Mesothelial cell of epicardium (in vitro differentiated cells): ENCODE measurements around the gene NTSR1. TPM values are rescaled to one million over a fixed set of nuclear protein-coding genes. Genes with fewer than 3 reads are reported as not detected.

Source experiments
- DNase-seq, 2 experiments: peaks; one replicate each; pipeline ENCODE4 v3.0.0; 2021; ENCODE audit warnings: low spot score in 2 of 2; ENCODE audit not compliant: unreplicated experiment in 2 of 2
- H3K27ac Mint-ChIP-seq: 2 replicates; pipeline ENCODE4 v1.8.0; 2021; ENCODE audit warnings: mixed read lengths
- H3K27me3 Mint-ChIP-seq: 2 replicates; pipeline ENCODE4 v1.8.0; 2021; ENCODE audit warnings: low read depth, mixed read lengths
- H3K36me3 Mint-ChIP-seq: 2 replicates; pipeline ENCODE4 v1.8.0; 2021; ENCODE audit warnings: mixed read lengths
- H3K4me1 Mint-ChIP-seq: 2 replicates; pipeline ENCODE4 v1.8.0; 2021; ENCODE audit warnings: mixed read lengths
- H3K4me3 Mint-ChIP-seq: 2 replicates; pipeline ENCODE4 v1.8.0; 2021; ENCODE audit warnings: mild to moderate bottlenecking, moderate library complexity, mixed read lengths
- H3K9me3 Mint-ChIP-seq: 2 replicates; pipeline ENCODE4 v1.8.0; 2021; ENCODE audit warnings: mixed read lengths
- total RNA-seq: library from RNA; stranded (reverse); gene quantifications from 3 replicates; pipeline ENCODE4 v1.2.1, GENCODE V29; 2021
- TF ChIP-seq, protein P1 (sequence below): fragments of 200-600 bp; sonication (generic); IDR thresholded peaks from one replicate; pipeline ENCODE4 v1.5.0; 2021; ENCODE audit warnings: antibody characterized with exemption; ENCODE audit not compliant: unreplicated experiment

Gene NTSR1
- 0.36 to 0.71 TPM (median 0.54 TPM) in 3 replicates for total RNA-seq

DNA sequence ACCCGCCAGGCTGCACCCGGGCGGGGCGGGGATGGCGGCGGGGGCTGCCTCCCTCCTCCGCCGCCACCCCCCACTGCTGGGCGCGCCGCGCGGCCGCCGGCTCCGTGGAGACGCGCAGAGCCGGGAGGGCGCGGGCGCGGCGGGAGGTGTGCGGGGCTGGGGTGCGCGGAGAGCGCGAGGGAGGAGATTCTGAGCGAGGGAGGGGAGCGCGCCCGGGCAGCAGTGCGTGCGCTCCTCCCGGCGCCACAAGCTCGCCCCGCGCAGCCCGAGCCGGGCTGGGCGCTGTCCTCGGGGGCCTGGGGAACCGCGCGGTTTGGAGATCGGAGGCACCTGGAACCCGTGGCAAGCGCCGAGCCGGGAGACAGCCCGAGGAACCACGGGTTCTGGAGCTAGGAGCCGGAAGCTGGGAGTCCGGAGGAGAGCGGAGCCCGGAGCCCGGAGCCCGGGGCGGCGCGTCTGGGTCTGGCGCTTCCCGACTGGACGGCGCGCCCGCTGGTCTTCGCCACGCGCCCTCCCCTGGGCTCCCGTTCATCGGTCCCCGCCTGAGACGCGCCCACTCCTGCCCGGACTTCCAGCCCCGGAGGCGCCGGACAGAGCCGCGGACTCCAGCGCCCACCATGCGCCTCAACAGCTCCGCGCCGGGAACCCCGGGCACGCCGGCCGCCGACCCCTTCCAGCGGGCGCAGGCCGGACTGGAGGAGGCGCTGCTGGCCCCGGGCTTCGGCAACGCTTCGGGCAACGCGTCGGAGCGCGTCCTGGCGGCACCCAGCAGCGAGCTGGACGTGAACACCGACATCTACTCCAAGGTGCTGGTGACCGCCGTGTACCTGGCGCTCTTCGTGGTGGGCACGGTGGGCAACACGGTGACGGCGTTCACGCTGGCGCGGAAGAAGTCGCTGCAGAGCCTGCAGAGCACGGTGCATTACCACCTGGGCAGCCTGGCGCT lies at the start of gene NTSR1:
NTSR1 (plus strand) TSS at position 246 of the 946 bp plus-strand sequence; CDS start at position 618, 372 bp downstream.
- H3K27ac Mint-ChIP-seq = no peak within 1 kb of the TSS
- DNase-seq = no peak
- H3K4me1 Mint-ChIP-seq = peaks cover 14% of the 10 kb centered on the region
- H3K36me3 Mint-ChIP-seq = no peaks in the 10 kb centered on the region
- peak within 1 kb of the TSS; percentile 57 for H3K4me3 Mint-ChIP-seq
- TF ChIP-seq, protein P1, sequence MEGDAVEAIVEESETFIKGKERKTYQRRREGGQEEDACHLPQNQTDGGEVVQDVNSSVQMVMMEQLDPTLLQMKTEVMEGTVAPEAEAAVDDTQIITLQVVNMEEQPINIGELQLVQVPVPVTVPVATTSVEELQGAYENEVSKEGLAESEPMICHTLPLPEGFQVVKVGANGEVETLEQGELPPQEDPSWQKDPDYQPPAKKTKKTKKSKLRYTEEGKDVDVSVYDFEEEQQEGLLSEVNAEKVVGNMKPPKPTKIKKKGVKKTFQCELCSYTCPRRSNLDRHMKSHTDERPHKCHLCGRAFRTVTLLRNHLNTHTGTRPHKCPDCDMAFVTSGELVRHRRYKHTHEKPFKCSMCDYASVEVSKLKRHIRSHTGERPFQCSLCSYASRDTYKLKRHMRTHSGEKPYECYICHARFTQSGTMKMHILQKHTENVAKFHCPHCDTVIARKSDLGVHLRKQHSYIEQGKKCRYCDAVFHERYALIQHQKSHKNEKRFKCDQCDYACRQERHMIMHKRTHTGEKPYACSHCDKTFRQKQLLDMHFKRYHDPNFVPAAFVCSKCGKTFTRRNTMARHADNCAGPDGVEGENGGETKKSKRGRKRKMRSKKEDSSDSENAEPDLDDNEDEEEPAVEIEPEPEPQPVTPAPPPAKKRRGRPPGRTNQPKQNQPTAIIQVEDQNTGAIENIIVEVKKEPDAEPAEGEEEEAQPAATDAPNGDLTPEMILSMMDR = no peak
- H3K9me3 Mint-ChIP-seq = no peaks in the 10 kb centered on the region
- H3K27me3 Mint-ChIP-seq = peaks cover 76% of the 10 kb centered on the region

DNA sequence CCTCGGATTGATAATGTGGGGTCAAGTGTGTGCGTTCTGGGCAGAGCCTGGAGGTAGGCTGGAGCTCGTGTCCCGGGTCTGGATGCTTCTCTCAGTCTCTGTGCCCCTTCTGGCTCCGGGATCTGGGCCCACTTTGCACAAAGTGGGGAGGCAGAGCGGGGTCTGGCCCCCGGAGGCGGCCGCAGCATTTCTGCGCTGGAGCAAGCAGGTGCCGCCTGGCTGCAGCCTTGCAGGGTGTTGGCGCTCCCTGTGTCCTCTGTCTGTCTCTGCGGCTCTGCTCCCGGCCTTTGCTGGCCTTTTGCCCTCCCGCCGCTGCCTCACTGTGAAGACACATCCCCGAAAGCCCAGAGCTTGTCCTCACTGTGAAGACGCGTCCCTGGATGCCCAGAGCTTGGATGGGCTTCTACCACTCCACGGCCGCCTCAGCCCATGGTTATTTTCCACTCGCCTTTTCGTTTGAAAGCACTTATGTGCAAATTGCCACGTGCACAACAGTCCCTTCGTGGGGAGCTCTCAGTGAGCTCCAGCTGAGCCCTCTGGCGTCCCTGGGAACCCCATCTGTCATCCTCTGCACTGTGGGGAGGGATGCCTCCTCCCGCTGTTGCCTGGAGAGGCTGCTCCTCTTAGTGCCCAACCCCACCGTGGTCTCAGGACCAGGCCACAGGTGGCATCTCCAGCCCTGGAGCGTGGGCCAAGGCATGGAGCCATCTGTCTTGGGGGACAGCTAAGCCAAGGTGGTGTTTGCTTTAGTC lies 49.0 kb upstream of the NTSR1 start:
- H3K27ac Mint-ChIP-seq = no peak overlapping the region
- no peaks in the 10 kb centered on the region for H3K36me3 Mint-ChIP-seq
- no peak overlapping the region for H3K4me3 Mint-ChIP-seq
- DNase-seq = no peak
- H3K4me1 Mint-ChIP-seq = peaks cover 8% of the 10 kb centered on the region
- H3K9me3 Mint-ChIP-seq = no peaks in the 10 kb centered on the region
- TF ChIP-seq, protein P1 = no peak
- H3K27me3 Mint-ChIP-seq = no peaks in the 10 kb centered on the region

DNA sequence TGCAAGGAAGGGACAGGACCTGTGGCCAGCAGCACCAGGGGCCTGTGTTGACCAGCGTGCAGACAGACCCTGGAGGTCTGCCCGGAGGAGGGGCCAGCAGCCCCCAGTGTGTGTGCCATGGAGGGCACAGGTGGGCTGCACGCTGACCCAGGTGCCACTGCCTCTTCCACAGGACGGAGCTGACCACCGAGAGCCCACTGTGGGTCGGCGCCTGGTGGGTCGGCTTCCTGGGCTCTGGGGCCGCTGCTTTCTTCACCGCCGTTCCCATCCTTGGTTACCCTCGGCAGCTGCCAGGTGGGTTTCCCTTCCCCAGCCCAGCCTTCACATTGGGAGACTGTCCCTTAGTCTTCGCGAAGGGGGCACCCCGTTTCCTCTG lies 48.4 kb upstream of the NTSR1 start:
- H3K27me3 Mint-ChIP-seq = no peaks in the 10 kb centered on the region

DNA sequence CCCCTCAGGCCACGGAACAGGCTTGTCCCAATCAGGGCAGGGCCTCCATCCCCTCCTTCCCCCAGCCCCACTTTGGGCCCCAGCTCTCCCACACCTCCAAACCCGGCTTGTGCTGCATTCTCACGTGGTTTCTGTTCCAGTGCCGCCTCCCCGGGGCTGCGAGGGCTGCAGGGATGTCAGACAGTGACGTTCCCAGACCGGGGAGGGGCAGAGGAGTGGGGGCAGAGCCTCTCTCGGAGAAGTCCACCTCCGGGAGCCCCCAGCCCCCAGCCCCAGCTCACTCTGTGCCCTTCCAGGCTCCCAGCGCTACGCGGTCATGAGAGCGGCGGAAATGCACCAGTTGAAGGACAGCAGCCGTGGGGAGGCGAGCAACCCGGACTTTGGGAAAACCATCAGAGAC lies 47.9 kb upstream of the NTSR1 start:
- TF ChIP-seq, protein P1 = no peak
- no peak for DNase-seq
- no peaks in the 10 kb centered on the region for H3K27me3 Mint-ChIP-seq
- no peaks in the 10 kb centered on the region for H3K9me3 Mint-ChIP-seq
- H3K4me3 Mint-ChIP-seq = no peak overlapping the region
- no peak overlapping the region for H3K27ac Mint-ChIP-seq
- no peaks in the 10 kb centered on the region for H3K36me3 Mint-ChIP-seq
- H3K4me1 Mint-ChIP-seq = peaks cover 8% of the 10 kb centered on the region

More for the DNA sequence above, 48.4 kb upstream of the NTSR1 start:
- Mint-ChIP-seq H3K27ac (no peak overlapping the region), H3K4me1 (peaks cover 8% of the 10 kb centered on the region), H3K36me3 (no peaks in the 10 kb centered on the region), H3K9me3 (no peaks in the 10 kb centered on the region), H3K4me3 (no peak overlapping the region)
- DNase-seq = no peak
- TF ChIP-seq, protein P1 = no peak

DNA sequence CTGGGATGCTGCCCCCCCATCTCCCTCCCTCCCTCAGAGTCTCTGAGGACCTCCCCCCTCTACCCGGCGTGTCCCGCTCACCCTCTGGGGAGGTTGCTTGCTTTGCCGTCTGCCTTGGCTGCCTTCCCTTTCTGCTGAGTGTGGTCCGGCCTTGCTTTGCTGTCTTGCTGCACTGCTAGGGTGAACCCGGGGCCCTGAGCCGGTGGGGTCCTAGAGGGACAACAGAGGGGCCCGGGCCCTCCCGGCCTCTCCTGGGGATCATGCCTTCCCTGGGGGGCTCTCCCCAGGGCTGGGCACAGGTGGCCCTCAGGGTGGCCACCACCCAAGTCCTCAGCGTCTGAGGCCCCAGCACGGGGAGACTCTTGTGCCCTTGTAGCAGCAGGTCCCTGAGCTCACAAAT lies 47.0 kb upstream of the NTSR1 start:
- H3K27ac Mint-ChIP-seq = no peak overlapping the region
- H3K27me3 Mint-ChIP-seq = no peaks in the 10 kb centered on the region
- H3K4me1 Mint-ChIP-seq = peaks cover 8% of the 10 kb centered on the region
- TF ChIP-seq, protein P1 = no peak
- H3K9me3 Mint-ChIP-seq = no peaks in the 10 kb centered on the region
- DNase-seq = no peak
- no peak overlapping the region for H3K4me3 Mint-ChIP-seq
- H3K36me3 Mint-ChIP-seq = no peaks in the 10 kb centered on the region
